Fibroblast of pulmonary artery (primary cell): Measurements from ENCODE around the gene CAPN12.
"Not testable (repeated sequence)": the region's sequence is repeated elsewhere in the genome, so short reads cannot be mapped to it uniquely, and the experiment has no call there.

ENCODE experiments used
- DNase-seq: peaks from one replicate; pipeline ENCODE4 v3.0.0-alpha.2; 2010; ENCODE audit warnings: low read depth
- H3K4me3 ChIP-seq: replicated peaks from 2 replicates; pipeline ENCODE4 v1.5.1; 2011; ENCODE audit warnings: low read depth, mild to moderate bottlenecking, control low read depth, low read length, moderate library complexity
- CTCF ChIP-seq: IDR thresholded peaks from 2 replicates; pipeline ENCODE4 v1.5.1; 2011; ENCODE audit warnings: mild to moderate bottlenecking, control low read depth, low read length, inconsistent platforms; ENCODE audit errors: missing control alignments

Gene CAPN12

GRCh38 chr19:38744298-38744681 lies at the start of gene CAPN12:
CAPN12 (minus strand) TSS chr19:38744474; CDS start chr19:38744165, 309 bp downstream.
- no peak within 1 kb of the TSS for H3K4me3 ChIP-seq
- no peak for DNase-seq
- no peak for TF ChIP-seq CTCF

GRCh38 chr19:38793671-38794070 lies 49.4 kb upstream of the CAPN12 start:
- TF ChIP-seq CTCF = no peak
- no peak for DNase-seq
- no peak overlapping the region for H3K4me3 ChIP-seq

GRCh38 chr19:38793177-38793576 lies 48.9 kb upstream of the CAPN12 start:
- peak; percentile 45 for DNase-seq
- no peak overlapping the region for H3K4me3 ChIP-seq
- TF ChIP-seq CTCF = no peak

DNA sequence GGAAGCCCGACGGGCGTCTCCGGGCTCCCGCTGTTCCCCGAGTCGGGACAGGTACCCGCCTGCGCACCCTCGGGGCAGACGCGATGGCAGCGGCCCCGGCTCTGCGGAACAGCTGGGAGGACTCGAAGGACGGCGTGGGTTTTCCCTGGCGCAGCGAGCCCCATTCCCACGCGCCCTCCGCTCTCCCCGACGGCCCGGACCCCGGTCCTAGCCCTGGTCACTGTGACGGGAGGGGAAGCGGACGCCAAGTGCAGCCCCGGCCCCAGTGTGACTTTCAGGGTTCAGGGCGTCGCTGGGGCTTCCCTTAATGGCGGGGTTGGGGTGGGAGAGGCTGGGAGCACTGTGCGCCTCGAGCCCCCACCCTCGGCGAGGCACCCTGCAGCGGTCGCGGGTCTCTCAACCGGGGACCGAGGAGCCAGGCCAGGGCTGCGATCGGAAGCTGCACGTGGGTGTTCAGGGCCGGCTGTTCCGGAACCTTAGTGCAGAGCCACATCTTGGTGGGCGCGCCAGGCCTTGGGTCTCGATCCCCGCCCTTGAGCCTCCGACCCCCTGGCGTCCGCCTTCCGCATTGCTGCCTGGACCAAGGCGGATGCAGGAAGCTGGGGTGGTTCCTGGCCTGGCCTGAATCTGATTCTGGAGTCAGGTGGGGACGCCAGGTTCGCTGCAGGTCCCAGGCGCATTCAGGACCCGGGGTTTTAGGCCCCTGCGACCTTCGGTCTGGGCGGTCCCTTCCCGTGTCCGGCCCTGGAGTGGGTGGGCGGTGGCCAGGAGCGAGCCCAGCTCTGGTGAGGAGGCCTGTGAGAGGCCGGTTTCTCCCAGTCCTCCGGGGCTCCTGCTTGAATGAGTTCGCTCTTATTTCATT lies 48.2 kb upstream of the CAPN12 start:
- no peak overlapping the region for H3K4me3 ChIP-seq
- peak; percentile 26 for DNase-seq
- TF ChIP-seq CTCF = peak; percentile 29

GRCh38 chr19:38791451-38792064 lies 47.3 kb upstream of the CAPN12 start:
- H3K4me3 ChIP-seq, DNase-seq: not testable (repeated sequence)

GRCh38 chr19:38790507-38791403 lies 46.5 kb upstream of the CAPN12 start:
- H3K4me3 ChIP-seq, DNase-seq: not testable (repeated sequence)

- no peak within 1 kb of the TSS for H3K4me3 ChIP-seq
- TF ChIP-seq CTCF = no peak
- DNase-seq = no peak
These were observed 44.4 kb upstream of the CAPN12 start, which contains the start of gene LGALS7B for GRCh38 chr19:38788478-38789243. LGALS7B (plus strand) TSS chr19:38789200; CDS start chr19:38789227, 27 bp downstream.
